ENCODE data around the gene NUDT8. TPM values are rescaled to one million over a fixed set of nuclear protein-coding genes. Genes with fewer than 3 reads are reported as not detected.

Gene NUDT8
- total and polyA plus RNA-seq, 9 of the 15 experiments (the other 6 are each of a cell fraction or from before 2014, with no cell fraction given), result 0.23 to 27.8 (median 5.0) TPM

GRCh38 chr11:67584881-67585873, 44.6 kb downstream of the NUDT8 start:
- ATAC-seq, result peak; percentile 14; the same call in 2 of the 3 replicates
- peak overlapping the region; percentile 87 for H3K4me2 ChIP-seq (ENCODE audit: insufficient read depth, low read length)
- no TSS peak for BruUV-seq (replicated peaks)
- peaks cover 5% of the 10 kb centered on the region for H3K9me1 ChIP-seq (ENCODE audit: control insufficient read depth, insufficient read depth, low read length)
- H2AFZ ChIP-seq (ENCODE audit: low read depth, low read length), result no peak overlapping the region
- ChIA-PET POLR2A (interaction anchor here (0.7 to 2.7 kb wide), 9 partner anchors 9 to 184 kb away, joined by 3 to 15 read pairs (median 6); partner anchors contain the start of gene PPP1CA), CTCF (ENCODE audit: low intra/inter-chr PET ratio) (no interaction called here)
- peaks cover 14% of the 10 kb centered on the region; the same call in 1 of the 2 replicates for H4K20me1 ChIP-seq (replicated peaks; ENCODE audit: control insufficient read depth, insufficient read depth, low read length)
- TF ChIP-seq TFAP4 (CRISPR knock-in tag; IDR thresholded peaks at IDR 0.05; ENCODE audit: borderline replicate concordance) (0 out of 2 replicates have a peak, but pooled peaks have one; percentile 19), CTCFL (IDR thresholded peaks at IDR 0.05; ENCODE audit: borderline replicate concordance, insufficient read depth, low read depth, low read length, poor library complexity, severe bottlenecking) (peak; percentile 5), BCL6 (CRISPR knock-in tag; IDR thresholded peaks at IDR 0.05) (no peak), ATF2 (CRISPR knock-in tag; IDR thresholded peaks at IDR 0.05) (peak; percentile 13; the same call in 1 of the 2 replicates), E2F6 (IDR thresholded peaks at IDR 0.05; ENCODE audit: borderline replicate concordance in 1 of 2, extremely low read depth in 1 of 2, insufficient read depth in 1 of 2, insufficient read length in 1 of 2, low read depth in 1 of 2, low read length in 1 of 2, poor library complexity in 1 of 2, severe bottlenecking in 1 of 2) (peak in 1 of 2 experiments; percentile 7), ADNP (tag; IDR thresholded peaks at IDR 0.05) (no peak), RBFOX2 (IDR thresholded peaks at IDR 0.05; ENCODE audit: low read depth, low read length) (peak; percentile 69), MNT (conservative IDR thresholded peaks at IDR 0.05) (peak in 1 of 2 experiments; percentile 14; a peak in 1 of 4 replicates)
- 72% methylated on average over 21 of the region's 21 CpGs for WGBS (ENCODE audit: insufficient coverage, low coverage, missing lambda C conversion rate)
- peak overlapping the region; percentile 62 for H3K4me3 ChIP-seq
- intact Hi-C loops (cut with micrococcal nuclease) (loop anchor here (5.0 kb wide), 3 partner anchors 78 to 233 kb away; partner anchors contain the start of genes CDK2AP2, PITPNM1, POLD4 and PPP1CA), in situ Hi-C loops (cut with MboI) (no loop called here)
- peak; percentile 25 to 59 (median 54) for DNase-seq (ENCODE audit: extremely low read depth in 1 of 4, low spot score in 3 of 4)
- H3K79me2 ChIP-seq (ENCODE audit: control insufficient read depth, insufficient read depth, low read length), result peaks cover 43% of the 10 kb centered on the region
- H3K36me3 ChIP-seq (ENCODE audit: control insufficient read depth, insufficient read depth, low read length), result peaks cover 41% of the 10 kb centered on the region
- H3K9me3 ChIP-seq (replicated peaks; ENCODE audit: control insufficient read depth, insufficient read depth, low read depth, low read length), result no peaks in the 10 kb centered on the region
- peak overlapping the region; percentile 89 to 99 for H3K9ac ChIP-seq (ENCODE audit: insufficient read depth in 1 of 2, low read depth in 2 of 2, low read length in 2 of 2)
- FAIRE-seq, result no peak
- H3K27ac ChIP-seq (ENCODE audit: extremely low read depth, low read depth, low read length), result peak overlapping the region; percentile 89
- H3K4me1 ChIP-seq (replicated peaks in 1 of 2; ENCODE audit: control insufficient read depth in 2 of 2, insufficient read depth in 2 of 2, low read length in 2 of 2), result peaks cover 21 to 42% of the 10 kb centered on the region in 2 experiments; a peak in 4 of 5 replicates
- no peaks in the 10 kb centered on the region for H3K27me3 ChIP-seq (ENCODE audit: control insufficient read depth in 2 of 2, insufficient read depth in 2 of 2, low read length in 2 of 2)

Measured in K562 (cell line).